GM15510 (cell line): ENCODE data around the gene VSTM2L.

Experiments
- POLR2A ChIP-seq: IDR thresholded peaks from 3 replicates; pipeline ENCODE4 v1.6.1; 2011; ENCODE audit warnings: borderline replicate concordance; ENCODE audit not compliant: insufficient read length; ENCODE audit errors: extremely low read depth

The VSTM2L gene

GRCh38 chr20:37902504-37903313 is at the start of gene VSTM2L:
Gene VSTM2L, plus strand, starts transcription at chr20:37903127. Its CDS starts 224 bp downstream, at chr20:37903351.
- no peak for TF ChIP-seq POLR2A

DNA sequence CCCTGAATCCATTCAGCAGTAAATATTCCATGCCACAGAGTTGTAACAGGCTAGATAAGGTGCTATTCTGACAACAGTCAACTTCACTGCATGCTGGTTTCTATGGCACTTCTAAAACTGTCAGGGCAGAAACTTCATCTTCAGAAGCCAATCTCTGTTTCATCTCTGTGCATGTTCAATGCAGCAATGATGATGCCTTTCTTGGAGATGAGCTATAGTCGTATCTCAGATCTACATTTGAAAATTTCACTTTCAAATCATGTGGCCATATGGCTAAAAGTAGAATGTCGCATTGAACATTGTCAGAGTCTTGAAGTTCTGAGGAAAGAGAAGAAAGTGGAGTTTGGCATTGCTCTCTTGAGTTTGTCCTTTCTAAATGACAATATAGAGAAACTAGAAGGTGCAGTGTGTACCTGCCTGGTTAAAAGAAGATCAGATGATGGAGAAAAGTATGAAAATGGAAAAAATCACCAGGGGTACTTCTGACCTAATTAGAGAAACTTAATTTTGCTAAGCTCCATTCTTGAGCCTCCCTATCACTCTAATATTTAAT is 49.0 kb upstream of the VSTM2L start:
- TF ChIP-seq POLR2A, result no peak

DNA sequence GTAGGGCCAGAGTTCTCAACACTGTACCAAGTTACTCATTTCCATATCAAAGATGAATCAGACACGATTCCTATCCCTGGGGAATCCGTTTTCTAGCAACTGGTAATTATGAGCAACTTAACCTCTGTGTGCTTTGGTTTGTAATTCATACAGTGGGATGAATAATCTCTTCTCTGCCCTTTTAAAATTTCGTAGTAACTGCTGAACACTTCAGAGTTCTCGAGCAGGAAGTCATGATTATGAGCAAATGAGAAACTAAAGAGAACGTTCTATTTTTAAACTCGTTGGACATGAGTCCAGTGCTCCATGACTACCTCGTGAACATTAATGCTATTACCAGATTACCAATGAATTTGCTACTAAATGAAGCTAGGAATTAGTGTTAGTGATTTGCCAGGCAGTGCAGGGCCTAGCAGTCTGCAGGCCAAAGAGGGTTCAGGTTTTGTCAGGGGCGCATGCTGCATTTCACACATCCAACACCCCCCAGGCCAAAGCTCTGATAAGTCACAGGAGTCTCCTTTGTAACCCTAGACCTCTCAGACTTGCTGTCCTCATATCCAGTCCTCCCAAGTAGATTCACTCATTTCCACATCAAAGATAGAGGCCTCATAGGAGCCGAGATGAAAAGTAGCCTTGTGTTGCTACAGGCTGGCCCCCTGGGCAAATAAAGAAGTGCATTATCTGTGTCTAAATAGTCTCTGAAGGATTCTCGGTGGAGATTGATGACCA is 45.8 kb upstream of the VSTM2L start:
- TF ChIP-seq POLR2A, result no peak

GRCh38 chr20:37859406-37860171 is 43.3 kb upstream of the VSTM2L start:
- TF ChIP-seq POLR2A, result no peak

- no peak for TF ChIP-seq POLR2A
Observed at GRCh38 chr20:37863289-37863688, 39.6 kb upstream of the VSTM2L start.

GRCh38 chr20:37864298-37864697 is 38.6 kb upstream of the VSTM2L start:
- TF ChIP-seq POLR2A, result no peak

GRCh38 chr20:37866051-37866450 is 36.9 kb upstream of the VSTM2L start:
- no peak for TF ChIP-seq POLR2A

DNA sequence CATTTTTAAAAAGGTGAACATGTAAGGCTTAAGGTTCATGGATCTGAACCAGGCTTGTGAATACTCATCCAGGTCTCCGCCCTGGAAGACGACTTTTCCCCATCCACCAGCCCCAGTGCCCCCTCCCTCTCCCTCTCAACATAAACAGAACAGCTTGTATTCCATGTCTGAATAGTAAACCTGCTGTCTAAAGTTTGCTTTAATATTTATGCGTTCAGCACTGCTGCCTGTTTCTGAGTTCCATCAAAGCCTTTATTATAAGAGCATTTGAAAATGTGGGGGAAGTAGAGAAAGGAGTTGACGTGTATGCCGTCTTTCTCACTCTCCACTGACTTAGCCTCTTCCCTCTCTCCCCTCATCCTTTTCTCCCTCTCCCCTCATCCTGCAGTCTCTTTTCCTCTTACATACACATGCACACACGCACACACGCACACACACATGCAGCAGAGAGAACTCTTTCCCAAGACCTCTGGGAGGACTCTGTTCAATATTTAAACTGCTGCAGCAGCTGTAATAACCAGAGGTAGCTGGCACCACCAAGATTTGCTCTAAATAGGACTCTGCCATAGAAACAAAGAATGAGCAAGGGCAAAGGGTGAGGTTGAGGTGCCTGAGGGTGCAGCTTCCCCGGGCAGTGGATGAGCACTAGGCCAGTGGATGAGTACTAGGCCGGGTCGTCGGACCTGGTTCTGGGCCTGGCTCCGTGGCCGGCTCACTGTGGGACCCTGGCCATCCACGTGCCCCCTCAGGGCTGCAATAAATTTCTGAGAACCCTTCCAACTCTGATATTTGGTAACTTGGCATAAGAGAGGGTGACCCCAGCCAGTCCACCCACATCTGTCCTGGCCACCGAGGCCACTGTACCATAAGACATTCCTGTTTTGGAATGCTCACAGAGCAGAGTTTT is 35.4 kb upstream of the VSTM2L start:
- no peak for TF ChIP-seq POLR2A

DNA sequence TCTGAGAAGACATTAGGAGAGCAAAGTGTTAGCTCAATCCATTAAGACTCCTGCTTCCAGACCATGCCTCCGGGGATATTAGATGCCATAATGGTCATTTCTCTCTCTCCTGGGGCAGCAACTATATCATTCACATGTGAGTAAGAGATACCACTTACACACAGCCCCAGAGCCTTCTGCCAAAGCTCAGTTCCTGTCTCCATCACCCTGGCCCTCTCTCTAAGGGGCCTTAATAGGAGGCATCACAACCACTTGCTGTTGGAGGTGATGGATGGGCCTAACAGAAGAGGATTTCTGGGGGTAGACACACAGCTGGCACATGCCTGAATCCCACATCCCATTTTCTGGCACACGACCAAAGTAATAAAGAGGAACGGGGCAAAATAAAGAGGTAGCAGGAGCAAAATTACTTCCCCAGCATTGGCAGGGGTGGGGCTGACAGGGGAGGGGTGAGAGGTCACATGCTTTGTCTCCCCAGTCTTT is 34.0 kb upstream of the VSTM2L start:
- no peak for TF ChIP-seq POLR2A

DNA sequence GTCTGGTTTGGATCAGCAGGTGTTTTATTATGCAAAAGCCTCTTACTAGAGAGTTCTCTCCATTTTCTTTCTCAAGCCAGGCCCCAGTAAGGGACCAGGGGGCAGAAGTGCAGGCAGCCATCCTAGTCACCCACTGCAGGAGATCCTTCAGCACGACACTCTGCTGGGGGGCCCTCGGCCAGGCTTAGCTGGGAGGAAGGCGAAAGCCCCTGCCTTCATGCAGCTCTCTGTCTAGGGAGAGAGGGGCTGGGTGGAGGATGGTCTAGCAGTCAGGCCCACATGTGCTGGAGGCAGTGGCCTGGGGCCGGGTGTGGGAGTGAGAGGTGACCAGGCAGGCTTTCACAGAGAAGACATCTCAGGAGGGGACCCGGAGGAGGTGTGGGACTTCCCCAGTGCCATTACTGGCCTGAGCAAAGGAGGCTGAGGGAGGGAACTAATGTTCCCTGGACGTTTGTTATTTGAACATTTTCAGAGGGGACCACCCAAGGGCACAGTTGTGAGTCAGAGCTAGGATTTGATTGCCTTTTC is 33.5 kb upstream of the VSTM2L start:
- no peak for TF ChIP-seq POLR2A

DNA sequence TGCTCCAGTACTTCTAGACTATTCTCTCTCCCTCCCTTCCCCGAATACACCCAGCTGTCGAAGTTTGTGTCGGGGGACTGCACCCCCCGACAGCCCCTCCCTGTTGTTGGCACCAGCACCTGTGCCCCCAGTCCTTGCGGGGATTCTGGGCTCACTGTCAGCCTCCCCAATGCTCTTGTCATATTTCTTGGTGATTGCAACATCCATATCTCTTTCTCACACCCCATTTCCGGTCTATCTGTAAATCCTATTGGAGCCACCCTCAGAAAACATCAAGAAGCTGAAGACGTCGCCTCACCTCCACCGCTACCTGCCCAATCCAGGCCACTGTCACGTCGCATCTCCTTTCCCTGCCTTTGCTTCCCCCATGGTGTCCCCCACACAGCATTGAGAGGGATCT is 32.6 kb upstream of the VSTM2L start:
- TF ChIP-seq POLR2A, result no peak

- no peak for TF ChIP-seq POLR2A
Observed at GRCh38 chr20:37871751-37872150, 31.2 kb upstream of the VSTM2L start.

GRCh38 chr20:37872161-37872560 is 30.8 kb upstream of the VSTM2L start:
- TF ChIP-seq POLR2A, result no peak
